ENCODE results near the gene DOCK6. TPM values are rescaled to one million over a fixed set of nuclear protein-coding genes. Genes with fewer than 3 reads are reported as not detected.

The DOCK6 gene
- total and polyA plus RNA-seq, 2 of the 13 experiments (the other 11 are each of a cell fraction or from before 2014, with no cell fraction given), result 5.4 to 38.1 TPM

- no peak overlapping the region for H3K4me3 ChIP-seq (replicated peaks in 1 of 3; ENCODE audit: insufficient read depth in 1 of 3, low read depth in 2 of 3, low read length in 3 of 3)
- no peaks in the 10 kb centered on the region for H3K79me2 ChIP-seq (ENCODE audit: insufficient read depth, low read length)
- no peak overlapping the region for H3K9ac ChIP-seq (ENCODE audit: insufficient read depth, low read depth, low read length)
- ChIA-PET CTCF (ENCODE audit: low intra/inter-chr PET ratio, low total read pairs) (no interaction called here), POLR2A (interaction anchor here (0.6 to 1.8 kb wide), 2 partner anchors 52 to 66 kb away, joined by 3 to 5 read pairs; no protein-coding TSS in a partner anchor)
- no peaks in the 10 kb centered on the region for H4K20me1 ChIP-seq (ENCODE audit: insufficient read depth, low read length)
- H3K36me3 ChIP-seq (replicated peaks in 1 of 2; ENCODE audit: control insufficient read depth in 1 of 2, insufficient read depth in 2 of 2, low read length in 2 of 2), result peaks cover 0 to 14% of the 10 kb centered on the region in 2 experiments; a peak in 1 of 5 replicates
- no peak overlapping the region for H3K27ac ChIP-seq (ENCODE audit: extremely low read length, insufficient read depth, low read length)
- no TSS peak for BruUV-seq (replicated peaks)
- H2AFZ ChIP-seq (ENCODE audit: low read length), result no peak overlapping the region
- 94% methylated on average over 12 of the region's 12 CpGs for WGBS (ENCODE audit: low lambda C conversion rate)
- in situ Hi-C loops (cut with HindIII; ENCODE audit: extremely low pct_ligation_motif_present, low pct_unique_long_range_greater_than_20kb), result loop anchor here (5.0 kb wide), 1 partner anchor 38 kb away; the partner anchor contains the start of gene SPC24
- ATAC-seq (no peak), DNase-seq (ENCODE audit: low spot score) (no peak), FAIRE-seq (no peak)
- H3K4me2 ChIP-seq (ENCODE audit: low read depth, low read length), result no peak overlapping the region
- H3K9me3 ChIP-seq (ENCODE audit: low read length), result no peaks in the 10 kb centered on the region
- intact Hi-C loops (cut with micrococcal nuclease; ENCODE audit: unreplicated experiment), result no loop called here
- H3K27me3 ChIP-seq (ENCODE audit: control insufficient read depth in 1 of 2, insufficient read depth in 2 of 2, low read length in 2 of 2), result no peaks in the 10 kb centered on the region; a peak in 1 of 5 replicates
- no peak for TF ChIP-seq NR1H2 (CRISPR knock-in tag; IDR thresholded peaks at IDR 0.05; ENCODE audit: borderline replicate concordance, low read depth)
- TF ChIP-seq ZNF256 (CRISPR knock-in tag; conservative IDR thresholded peaks at IDR 0.05), result no peak
- TF ChIP-seq ZBTB42 (CRISPR knock-in tag; IDR thresholded peaks at IDR 0.05), result no peak
- TF ChIP-seq, protein P1, sequence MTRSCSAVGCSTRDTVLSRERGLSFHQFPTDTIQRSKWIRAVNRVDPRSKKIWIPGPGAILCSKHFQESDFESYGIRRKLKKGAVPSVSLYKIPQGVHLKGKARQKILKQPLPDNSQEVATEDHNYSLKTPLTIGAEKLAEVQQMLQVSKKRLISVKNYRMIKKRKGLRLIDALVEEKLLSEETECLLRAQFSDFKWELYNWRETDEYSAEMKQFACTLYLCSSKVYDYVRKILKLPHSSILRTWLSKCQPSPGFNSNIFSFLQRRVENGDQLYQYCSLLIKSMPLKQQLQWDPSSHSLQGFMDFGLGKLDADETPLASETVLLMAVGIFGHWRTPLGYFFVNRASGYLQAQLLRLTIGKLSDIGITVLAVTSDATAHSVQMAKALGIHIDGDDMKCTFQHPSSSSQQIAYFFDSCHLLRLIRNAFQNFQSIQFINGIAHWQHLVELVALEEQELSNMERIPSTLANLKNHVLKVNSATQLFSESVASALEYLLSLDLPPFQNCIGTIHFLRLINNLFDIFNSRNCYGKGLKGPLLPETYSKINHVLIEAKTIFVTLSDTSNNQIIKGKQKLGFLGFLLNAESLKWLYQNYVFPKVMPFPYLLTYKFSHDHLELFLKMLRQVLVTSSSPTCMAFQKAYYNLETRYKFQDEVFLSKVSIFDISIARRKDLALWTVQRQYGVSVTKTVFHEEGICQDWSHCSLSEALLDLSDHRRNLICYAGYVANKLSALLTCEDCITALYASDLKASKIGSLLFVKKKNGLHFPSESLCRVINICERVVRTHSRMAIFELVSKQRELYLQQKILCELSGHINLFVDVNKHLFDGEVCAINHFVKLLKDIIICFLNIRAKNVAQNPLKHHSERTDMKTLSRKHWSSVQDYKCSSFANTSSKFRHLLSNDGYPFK (CRISPR knock-in tag; IDR thresholded peaks at IDR 0.05; ENCODE audit: borderline replicate concordance), result no peak
- TF ChIP-seq, protein P2, sequence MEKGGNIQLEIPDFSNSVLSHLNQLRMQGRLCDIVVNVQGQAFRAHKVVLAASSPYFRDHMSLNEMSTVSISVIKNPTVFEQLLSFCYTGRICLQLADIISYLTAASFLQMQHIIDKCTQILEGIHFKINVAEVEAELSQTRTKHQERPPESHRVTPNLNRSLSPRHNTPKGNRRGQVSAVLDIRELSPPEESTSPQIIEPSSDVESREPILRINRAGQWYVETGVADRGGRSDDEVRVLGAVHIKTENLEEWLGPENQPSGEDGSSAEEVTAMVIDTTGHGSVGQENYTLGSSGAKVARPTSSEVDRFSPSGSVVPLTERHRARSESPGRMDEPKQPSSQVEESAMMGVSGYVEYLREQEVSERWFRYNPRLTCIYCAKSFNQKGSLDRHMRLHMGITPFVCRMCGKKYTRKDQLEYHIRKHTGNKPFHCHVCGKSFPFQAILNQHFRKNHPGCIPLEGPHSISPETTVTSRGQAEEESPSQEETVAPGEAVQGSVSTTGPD (CRISPR knock-in tag; IDR thresholded peaks at IDR 0.05), result no peak
- no peak for TF ChIP-seq SYNCRIP (IDR thresholded peaks at IDR 0.05; ENCODE audit: insufficient read depth, low read depth, low read length)
- TF ChIP-seq ZMYM2 (CRISPR knock-in tag; IDR thresholded peaks at IDR 0.05), result no peak
- TF ChIP-seq MED8 (CRISPR knock-in tag; IDR thresholded peaks at IDR 0.05; ENCODE audit: insufficient replicate concordance), result no peak
- no peak for TF ChIP-seq ZNF660 (CRISPR knock-in tag; IDR thresholded peaks at IDR 0.05; ENCODE audit: borderline replicate concordance, low read depth)
- no peak for TF ChIP-seq KMT2B (CRISPR knock-in tag; IDR thresholded peaks at IDR 0.05)
- no peak for TF ChIP-seq NRL (CRISPR knock-in tag; IDR thresholded peaks at IDR 0.05; ENCODE audit: borderline replicate concordance)
- peaks cover 25% of the 10 kb centered on the region for H3K4me1 ChIP-seq (ENCODE audit: insufficient read depth, low read length)
These were observed 66.6 kb downstream of the DOCK6 start for GRCh38 chr19:11195681-11196080.

All from HepG2 (cell line).